Ureter (tissue), 1 donor: Measurements from ENCODE around the gene DAGLA. TPM values are rescaled to one million over a fixed set of nuclear protein-coding genes. Genes with fewer than 3 reads are reported as not detected.

Experiments used
- DNase-seq: peaks from one replicate; pipeline ENCODE4 v3.0.0-alpha.2; 2020; ENCODE audit warnings: low spot score
- total RNA-seq: library from RNA; stranded (reverse); gene quantifications from one replicate; pipeline ENCODE4 v1.2.4, GENCODE V29; 2023
- donor health status: DM: yes; HTN: yes; CAD: no.

DAGLA gene
- total RNA-seq, 1 donor from 2014 or later: 2.7 TPM

DNA sequence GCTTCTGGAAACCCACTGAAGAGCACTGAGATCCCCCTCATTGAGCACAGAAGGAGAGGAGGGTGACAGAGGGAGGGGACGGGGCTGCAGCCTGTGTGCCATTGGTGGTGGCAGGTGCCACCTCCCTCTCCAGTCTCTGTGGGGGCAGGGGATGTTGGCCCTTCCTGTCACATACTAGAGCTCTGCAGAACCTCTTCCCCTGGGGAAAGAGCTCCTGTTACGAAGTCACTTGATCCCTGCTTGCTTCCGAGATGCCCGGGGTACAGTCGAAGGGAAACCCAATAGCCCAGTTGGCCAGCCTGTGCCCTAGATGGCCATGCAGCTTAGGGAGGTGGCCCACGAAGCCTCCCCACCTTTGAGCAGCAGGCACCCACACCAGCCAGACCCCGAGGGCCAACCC, 29.4 kb downstream of the DAGLA start:
- DNase-seq: no peak

DNA sequence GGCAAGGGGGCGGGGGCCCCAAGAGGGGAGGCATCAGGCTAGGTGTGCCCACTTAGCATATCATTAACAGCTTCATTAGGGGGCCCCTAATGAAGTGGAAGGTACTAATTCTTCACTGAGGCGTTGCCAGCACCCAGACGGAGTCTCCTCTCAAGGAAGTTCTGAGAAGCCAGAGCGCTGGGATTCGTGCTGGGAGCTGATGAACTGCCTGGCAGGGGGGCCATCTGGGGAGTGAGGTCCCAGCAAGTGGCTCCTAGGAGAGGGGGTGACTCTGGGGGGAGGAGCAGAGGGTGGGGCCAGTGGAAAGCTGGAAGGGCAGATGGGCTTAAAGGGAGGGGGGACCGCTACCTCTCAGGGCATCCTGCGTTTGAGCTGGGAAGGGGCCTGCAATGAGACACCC, 29.8 kb downstream of the DAGLA start:
- no peak for DNase-seq

- DNase-seq: no peak
These were observed 30.8 kb downstream of the DAGLA start for GRCh38 chr11:61711037-61711436.

DNA sequence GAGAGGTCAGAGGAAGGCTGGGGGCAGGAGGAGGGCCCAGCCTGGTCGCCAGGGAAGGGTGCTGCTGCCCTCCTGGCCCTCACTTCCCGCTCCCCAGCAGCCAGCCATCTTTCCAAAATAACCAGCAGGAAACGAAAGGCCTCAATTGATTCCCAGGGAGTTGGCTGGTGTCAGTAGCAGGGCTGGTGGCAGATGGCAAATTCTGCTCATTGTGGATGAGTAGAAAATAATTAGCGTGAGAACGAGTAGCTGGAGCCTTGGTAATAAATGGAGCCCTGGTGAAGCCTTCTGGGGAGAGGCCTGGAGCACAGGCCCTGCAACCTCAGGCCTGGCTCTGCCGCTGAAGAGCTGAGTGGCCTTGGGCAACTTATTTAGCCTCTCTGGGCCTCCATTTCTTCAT, 31.3 kb downstream of the DAGLA start:
- no peak for DNase-seq

DNA sequence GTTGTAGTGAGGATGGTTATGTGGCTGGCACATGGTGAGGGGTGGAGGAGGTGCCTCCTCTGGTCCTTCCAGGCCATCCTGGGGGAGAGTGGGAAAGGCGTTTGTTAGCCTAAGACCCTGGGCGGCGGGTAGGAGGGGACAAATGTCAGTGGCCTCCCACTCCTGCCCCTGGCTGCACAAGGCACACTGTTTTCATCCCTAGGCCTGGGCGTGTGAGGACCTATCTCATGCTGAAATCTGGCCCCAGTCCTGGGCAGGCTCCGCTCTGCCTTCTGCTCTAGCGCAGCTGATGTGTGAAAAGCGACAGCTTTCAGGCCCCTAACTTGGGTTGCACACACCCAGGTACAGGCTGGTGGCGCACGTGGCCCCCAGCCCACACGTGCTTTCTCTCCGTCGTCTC, 32.1 kb downstream of the DAGLA start:
- DNase-seq: no peak

GRCh38 chr11:61712846-61713245, 32.7 kb downstream of the DAGLA start:
- no peak for DNase-seq

DNA sequence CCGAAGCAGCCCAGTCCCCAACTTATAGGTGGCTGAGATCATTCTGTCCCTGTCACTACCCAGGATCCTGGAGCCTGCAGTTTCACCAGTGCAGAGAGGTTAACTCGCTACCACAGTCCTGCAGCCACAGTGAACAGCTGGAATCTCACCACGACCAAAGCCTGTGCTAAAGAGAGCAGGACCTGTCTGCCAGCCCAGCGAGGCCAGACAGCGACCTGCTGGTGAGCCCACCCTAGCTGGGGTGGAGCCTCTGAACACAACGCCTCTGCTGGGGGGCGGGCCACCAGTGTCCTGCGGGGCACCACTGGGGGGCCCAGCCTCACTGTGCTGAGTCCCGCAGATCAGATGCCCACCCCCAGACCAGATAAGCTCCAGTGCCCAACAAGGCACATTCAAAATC, 33.3 kb downstream of the DAGLA start:
- DNase-seq: no peak

DNA sequence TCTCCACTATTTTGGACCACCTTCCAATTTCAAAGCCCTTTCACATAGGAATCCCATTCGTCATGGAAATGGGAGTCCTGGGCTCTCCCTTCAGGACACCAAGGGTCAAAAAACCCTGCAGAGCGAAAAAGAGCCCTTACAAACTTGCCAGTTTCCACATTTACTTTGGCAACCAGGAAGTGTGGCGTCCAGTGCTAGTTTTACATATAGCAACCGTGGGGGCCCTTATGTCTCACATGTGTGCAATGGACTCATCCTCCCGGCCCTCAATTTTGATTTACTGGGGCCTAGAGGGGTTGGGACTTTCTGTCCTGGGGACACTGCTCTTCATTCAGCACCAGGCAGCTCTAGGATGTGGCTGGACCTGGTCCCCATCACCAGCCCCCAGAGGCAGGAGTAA, 33.7 kb downstream of the DAGLA start:
- no peak for DNase-seq

DNA sequence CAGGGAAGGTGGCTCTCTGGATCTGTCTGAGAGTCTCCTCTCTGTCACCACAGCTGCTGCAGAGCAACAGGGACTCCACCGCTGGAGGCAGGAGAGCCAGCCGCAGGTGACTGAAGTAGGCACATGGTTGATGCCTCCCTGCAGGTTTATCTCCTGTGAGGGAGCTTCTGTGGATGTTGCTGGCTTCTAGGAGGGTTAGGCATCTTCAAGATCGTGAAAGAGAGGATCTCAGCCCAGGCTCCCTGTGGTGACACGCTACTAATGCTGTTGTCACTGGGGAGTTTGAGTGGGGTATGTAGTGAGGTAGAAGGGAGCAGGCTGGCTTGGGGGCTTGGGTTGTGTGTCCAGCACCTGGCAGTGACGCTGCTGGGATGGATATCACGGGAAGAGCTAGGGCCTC, 34.1 kb downstream of the DAGLA start:
- DNase-seq: no peak

DNA sequence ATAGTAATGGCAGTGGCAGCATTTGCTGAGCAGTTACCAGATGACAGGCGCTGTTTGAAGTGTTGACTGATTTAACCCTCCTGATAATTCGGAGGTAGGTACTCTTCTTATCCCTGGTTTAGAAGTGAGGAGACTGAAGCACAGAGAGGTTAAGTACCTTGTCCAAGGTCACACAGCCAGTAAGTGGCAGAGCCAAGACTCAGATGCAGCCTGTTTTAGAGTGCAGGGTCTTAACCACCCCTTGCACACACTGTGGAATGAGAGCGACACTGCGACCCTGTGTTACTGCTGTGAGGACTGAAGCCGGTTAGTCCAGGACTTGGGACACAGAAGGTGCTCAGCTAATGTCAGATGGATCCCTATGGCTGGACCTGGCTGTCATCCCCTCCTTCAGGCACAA, 34.7 kb downstream of the DAGLA start:
- DNase-seq: no peak

DNA sequence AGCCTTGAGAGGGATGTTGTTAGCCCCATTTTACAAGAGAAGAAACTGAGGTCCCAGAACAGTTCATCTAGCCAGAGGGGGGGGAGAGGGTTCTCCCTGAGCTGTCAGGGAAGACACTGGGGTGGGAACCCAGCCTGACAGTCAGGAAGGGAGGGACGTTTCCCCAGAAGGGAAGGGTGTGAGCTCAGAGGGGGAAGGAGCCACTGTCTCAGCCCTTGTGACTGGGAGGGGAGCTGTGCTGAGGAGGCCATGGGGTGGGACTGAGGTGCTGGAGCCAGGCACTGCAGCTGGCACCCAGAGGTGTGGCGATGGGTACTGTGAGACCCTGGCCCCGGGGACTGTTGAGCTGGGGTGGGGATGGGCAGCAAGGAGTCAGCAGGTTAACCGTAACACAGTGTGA, 35.7 kb downstream of the DAGLA start:
- DNase-seq: no peak

DNA sequence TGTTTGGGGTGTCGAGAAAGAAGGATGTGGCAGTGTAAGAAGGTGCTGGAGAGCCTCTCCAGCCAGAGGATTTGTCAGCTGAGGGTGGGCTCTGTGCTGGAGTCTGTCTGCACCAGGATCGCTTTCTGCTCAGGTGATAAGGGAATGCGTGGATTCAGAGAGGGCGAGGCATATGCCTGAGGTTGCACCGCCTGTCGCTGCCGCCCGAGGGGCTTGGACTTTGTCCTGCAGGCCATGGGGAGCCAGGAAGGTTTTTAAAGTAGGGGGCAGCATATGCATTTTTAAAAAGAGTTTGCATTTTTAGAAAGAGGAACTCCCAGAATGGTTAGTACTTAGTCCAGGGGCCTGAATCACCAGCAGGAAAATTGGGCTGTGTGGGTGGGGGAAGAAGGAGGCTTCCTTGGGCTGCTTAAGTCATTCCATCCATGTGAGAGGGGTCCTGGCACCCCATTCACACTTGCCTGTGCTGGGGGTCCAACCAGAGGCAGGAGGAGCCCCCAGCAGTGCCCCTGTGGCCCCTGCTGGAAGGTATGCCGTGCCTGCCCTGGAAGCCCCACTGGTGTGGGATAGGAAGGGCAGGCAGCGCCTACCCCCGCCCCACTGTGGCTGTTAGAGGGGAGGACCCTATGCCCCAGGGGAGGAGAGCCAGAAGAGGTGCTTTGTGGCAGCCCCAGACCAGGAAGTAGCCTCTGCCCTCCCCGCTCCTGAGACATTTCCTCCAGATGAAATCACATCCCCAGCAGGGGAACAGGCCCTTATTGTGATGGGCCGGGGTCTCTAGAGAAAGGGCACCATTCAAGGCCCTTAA, 36.5 kb downstream of the DAGLA start:
- DNase-seq: no peak

DNA sequence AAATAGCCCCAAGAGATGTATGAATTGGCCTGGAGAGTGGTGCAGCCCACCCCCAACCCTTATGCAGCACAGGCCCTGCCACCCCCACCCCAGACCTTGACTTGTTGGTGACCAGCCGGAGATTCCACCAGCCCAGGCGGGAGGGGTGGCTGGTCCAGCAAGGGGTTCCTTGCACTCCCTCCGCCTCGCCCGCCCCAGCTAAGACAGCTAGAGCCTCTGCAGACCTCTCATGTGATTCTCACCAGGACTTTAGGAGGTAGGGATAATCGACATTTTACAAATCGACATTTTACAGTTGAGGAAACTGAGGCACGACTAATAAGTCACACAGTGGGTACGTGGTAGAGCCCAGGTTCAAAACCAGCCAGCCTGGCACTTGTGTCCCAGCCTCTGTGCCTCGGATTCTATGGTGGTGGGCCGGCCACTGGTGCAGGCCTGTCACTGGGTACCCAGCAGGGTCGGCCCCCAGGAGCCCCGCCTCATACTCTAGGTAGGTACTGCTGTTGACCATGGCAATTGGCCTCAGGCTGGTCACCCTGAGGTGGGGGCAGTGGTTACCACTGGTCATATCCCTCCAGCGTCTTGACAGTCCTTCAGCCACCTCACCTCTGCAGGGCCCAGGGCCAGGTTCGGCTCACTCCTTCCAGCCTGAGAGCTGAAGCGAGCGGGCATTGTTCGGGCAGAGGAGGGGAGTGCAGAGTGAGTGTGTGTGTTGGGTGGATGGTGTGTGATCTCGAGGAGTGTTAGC, 37.3 kb downstream of the DAGLA start:
- DNase-seq: no peak

GRCh38 chr11:61718046-61718531, 37.9 kb downstream of the DAGLA start:
- no peak for DNase-seq

DNA sequence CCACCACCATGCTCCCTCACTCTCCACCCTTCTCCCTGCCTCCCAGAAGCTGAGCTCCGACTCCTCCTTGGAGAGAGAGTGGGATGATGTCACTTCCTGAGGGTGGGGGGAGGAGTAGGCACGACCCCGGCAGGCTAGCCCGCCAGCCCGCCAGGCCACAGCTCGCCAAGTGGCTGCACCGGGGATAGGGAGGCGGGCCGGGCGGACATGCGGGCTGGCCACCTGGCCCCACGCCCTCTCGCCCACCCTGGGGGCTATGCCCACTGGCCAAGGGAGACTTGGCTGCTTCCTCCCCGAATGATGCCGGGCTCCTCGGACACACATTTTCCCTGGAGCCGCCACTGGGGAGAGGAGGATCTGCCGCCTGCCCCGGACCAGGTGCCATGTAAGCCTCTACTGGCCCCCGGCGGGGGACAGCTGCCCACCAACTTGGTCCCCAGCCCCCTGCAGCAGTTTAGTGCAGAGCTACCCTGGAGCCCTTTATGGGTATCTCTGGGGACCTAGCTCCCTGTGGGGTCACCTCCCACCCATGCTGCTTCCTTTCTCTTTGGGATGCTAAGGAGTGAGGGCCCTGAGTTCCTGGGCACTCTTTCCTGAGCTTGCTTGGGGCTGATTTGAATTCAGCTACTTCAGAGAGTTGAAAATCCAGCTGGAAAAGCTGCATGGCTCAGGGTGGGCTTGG, 38.6 kb downstream of the DAGLA start:
- no peak for DNase-seq

DNA sequence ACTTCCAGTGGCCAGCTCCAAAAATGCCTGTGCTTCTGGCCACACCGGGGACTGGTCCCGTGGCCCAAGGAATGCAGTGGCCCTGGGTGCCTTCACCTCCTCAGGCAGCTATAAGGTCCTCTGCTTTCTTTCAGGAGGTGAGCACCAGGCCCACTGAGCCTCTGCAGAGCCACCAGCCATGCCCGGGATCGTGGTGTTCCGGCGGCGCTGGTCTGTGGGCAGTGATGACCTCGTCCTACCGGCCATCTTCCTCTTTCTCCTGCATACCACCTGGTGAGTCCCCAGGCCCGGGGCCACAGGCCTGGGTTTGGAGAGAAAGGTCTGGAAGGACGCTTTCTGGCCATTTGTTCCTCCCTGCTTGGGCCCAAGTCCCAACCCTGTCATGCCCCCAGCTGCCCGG, 39.8 kb downstream of the DAGLA start:
- no peak for DNase-seq

- no peak for DNase-seq
These were observed 40.4 kb downstream of the DAGLA start for GRCh38 chr11:61720597-61720996.

DNA sequence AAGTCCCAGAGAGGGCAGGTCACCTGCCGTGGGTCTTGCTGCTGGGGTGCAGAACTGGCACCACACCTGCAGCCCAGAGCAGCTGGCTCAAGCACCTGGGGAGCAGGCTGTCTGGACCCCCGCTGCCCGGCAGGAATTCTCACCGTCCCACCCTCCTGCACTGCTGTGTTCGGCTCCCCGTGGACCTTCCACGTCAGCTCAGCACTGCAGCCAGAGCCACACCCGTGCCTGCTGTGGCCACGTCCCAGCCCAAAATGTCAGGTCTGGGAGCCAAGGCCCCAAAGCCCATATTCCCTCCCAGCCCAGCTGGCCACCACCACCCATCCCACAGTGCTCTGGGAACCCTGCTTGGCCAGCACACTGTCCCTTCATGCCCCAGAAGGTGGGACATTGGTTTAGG, 44.2 kb downstream of the DAGLA start:
- DNase-seq: no peak

DNA sequence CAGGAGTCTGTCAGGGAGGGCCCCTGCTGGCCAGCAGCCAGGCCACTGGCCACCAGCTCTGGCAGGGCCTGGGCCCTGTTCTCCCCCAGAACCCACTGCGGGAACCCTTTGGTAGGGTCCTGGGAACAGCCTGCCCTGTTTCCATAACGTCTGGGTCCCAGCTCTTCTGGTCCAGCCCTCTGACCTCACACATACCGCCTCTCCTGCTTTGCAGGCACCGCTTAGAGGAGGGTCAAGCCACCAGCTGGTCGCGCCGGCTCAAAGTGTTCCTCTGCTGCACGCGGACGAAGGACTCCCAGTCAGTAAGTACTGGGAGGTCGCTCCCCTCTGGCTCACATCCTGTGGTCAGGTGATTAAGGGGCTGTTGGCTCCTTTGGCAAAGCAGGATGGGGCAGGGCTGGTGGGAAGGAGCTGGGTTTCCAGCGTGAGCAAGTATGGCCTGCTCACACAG, 45.6 kb downstream of the DAGLA start:
- DNase-seq: no peak

DNA sequence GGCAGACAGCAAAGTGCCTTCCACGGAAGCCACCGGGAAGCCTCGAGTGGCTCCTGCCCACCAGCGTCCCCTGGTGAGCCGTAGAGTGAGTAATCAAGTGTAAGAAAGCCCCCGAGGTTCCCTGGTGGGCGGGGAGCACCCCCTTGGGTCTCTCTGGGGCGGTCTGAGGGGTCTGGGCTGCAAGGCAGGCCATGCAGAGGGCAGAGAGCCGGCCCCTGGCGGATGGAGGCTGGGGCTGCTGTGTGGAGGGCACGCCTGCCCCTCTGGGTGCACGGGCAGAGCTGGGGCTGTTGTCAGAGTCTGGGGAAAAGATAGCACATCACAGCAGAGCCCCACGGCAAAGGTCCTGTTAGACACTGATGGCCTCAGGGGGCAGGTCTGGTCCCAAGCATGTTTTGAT, 46.6 kb downstream of the DAGLA start:
- DNase-seq: no peak

DNA sequence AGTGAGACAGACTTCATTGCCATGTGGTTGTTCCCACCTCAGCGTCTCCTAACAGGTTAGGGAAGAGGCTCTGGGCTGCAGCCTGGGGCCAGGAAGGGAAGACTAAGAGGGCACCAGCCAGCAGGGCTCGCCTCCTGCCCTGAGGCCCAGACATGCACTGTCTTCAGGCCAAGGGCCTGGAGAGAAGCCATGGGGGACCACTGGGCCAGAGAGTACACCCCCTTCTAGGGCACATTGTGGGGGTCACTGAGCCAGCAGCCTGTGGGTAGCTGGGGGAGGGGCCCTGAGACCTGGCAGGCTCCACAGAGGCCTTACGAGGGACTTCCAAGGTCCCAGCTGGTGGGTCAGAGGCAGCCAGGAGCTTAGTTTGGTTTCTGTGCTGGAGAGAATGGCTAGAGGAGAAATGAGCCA, 47.2 kb downstream of the DAGLA start:
- DNase-seq: no peak

DNA sequence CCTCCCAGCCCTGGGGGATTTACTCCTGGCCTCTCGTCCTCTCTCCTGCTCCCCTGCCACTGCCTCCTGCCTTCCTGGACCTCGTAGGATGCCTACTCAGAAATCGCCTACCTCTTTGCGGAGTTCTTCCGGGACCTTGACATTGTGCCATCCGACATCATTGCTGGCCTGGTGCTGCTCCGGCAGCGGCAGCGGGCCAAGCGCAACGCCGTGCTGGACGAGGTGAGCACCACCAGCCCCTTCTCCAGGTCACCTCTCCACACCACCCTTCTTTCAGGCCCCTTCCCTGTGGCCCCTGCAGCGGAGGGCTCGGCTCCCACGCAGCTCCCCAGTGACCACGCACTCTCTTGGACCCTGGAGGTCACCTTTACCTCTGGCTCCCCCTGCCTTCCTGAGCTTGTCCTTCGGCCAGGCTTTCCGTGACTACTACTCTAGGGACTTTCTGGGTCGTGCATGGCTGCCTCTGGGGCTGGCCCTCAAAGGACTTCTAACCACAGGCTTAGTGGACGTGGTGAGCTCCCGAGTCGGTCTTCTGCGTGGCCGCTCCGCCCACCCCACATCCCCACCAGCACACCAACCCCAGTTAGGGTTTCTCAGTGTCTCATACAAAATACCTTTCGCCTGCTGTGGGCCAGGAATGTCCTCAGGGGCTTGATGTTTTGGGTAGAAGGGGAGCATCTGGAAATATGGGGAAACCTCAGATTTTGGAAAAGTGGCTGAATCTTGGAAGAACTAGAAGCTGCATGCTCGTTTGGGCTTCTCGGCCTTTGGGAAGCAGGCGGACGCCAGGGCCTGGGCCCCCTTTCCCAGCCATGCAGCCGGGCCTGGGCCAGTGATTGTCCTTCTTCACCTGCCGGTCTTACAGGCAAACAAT, 48.1 kb downstream of the DAGLA start:
- no peak for DNase-seq
